HG03378 (cell line): ENCODE results near the gene BABAM2.

Source experiments
- ATAC-seq: cut with Tn5 transposase; IDR thresholded peaks from one replicate; pipeline ENCODE4 v1.9.1; 2021; ENCODE audit warnings: mild to moderate bottlenecking, moderate library complexity; ENCODE audit not compliant: unreplicated experiment

The BABAM2 gene

GRCh38 chr2:28182348-28182747 is 291.8 kb downstream of the BABAM2 start:
- no peak for ATAC-seq

- ATAC-seq, result no peak
These were observed 294.6 kb downstream of the BABAM2 start for GRCh38 chr2:28185153-28185552.

GRCh38 chr2:28185891-28186290 is 295.4 kb downstream of the BABAM2 start:
- no peak for ATAC-seq

GRCh38 chr2:28187186-28187585 is 296.7 kb downstream of the BABAM2 start:
- no peak for ATAC-seq

- ATAC-seq, result no peak
These were observed 297.9 kb downstream of the BABAM2 start for GRCh38 chr2:28188436-28188835.

- ATAC-seq, result no peak
These were observed 303.3 kb downstream of the BABAM2 start for GRCh38 chr2:28193630-28194403.

- ATAC-seq, result no peak
These were observed 309.6 kb downstream of the BABAM2 start for GRCh38 chr2:28199995-28200679.

GRCh38 chr2:28201671-28202180 is 311.2 kb downstream of the BABAM2 start:
- ATAC-seq, result no peak

GRCh38 chr2:28202719-28203118 is 312.2 kb downstream of the BABAM2 start:
- no peak for ATAC-seq

GRCh38 chr2:28206762-28207161 is 316.2 kb downstream of the BABAM2 start:
- no peak for ATAC-seq

- ATAC-seq, result no peak
These were observed 318.7 kb downstream of the BABAM2 start for GRCh38 chr2:28209261-28209691.

GRCh38 chr2:28209864-28210263 is 319.3 kb downstream of the BABAM2 start:
- ATAC-seq, result no peak

- ATAC-seq, result no peak
These were observed 320.0 kb downstream of the BABAM2 start for GRCh38 chr2:28210535-28210934.

GRCh38 chr2:28216331-28216730 is 325.8 kb downstream of the BABAM2 start:
- ATAC-seq, result no peak

GRCh38 chr2:28217042-28217740 is 326.7 kb downstream of the BABAM2 start:
- ATAC-seq, result no peak

- no peak for ATAC-seq
These were observed 328.6 kb downstream of the BABAM2 start for GRCh38 chr2:28219138-28219537.

- ATAC-seq, result no peak
These were observed 329.3 kb downstream of the BABAM2 start for GRCh38 chr2:28219758-28220368.

GRCh38 chr2:28224648-28225472 is 334.3 kb downstream of the BABAM2 start:
- no peak for ATAC-seq

GRCh38 chr2:28225473-28226080 is 335.0 kb downstream of the BABAM2 start:
- no peak for ATAC-seq

GRCh38 chr2:28226558-28226957 is 336.0 kb downstream of the BABAM2 start:
- ATAC-seq, result no peak
